OCI-LY1 (cell line): ENCODE data around the gene OSBPL6.

ENCODE experiments used
- EZH2 ChIP-seq: fragments of 200-600 bp; sonication (generic), shearing (Covaris generic); IDR thresholded peaks from 2 replicates; pipeline ENCODE4 v1.8.0; 2017; ENCODE audit warnings: borderline replicate concordance, mixed run types, mild to moderate bottlenecking, antibody characterized with exemption, low read length, moderate library complexity, mixed read lengths
- TF ChIP-seq, protein P1 (sequence below): fragments of 200-600 bp; sonication (generic), shearing (Covaris generic); IDR thresholded peaks from 2 replicates; pipeline ENCODE4 v1.5.1; 2017; ENCODE audit warnings: mild to moderate bottlenecking, antibody characterized with exemption, low read length, moderate library complexity, mixed read lengths

GRCh38 chr2:178366412-178366811 is 172.1 kb downstream of the OSBPL6 start:
- no peak for TF ChIP-seq EZH2
- TF ChIP-seq, protein P1, sequence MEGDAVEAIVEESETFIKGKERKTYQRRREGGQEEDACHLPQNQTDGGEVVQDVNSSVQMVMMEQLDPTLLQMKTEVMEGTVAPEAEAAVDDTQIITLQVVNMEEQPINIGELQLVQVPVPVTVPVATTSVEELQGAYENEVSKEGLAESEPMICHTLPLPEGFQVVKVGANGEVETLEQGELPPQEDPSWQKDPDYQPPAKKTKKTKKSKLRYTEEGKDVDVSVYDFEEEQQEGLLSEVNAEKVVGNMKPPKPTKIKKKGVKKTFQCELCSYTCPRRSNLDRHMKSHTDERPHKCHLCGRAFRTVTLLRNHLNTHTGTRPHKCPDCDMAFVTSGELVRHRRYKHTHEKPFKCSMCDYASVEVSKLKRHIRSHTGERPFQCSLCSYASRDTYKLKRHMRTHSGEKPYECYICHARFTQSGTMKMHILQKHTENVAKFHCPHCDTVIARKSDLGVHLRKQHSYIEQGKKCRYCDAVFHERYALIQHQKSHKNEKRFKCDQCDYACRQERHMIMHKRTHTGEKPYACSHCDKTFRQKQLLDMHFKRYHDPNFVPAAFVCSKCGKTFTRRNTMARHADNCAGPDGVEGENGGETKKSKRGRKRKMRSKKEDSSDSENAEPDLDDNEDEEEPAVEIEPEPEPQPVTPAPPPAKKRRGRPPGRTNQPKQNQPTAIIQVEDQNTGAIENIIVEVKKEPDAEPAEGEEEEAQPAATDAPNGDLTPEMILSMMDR, result no peak
